GM23248 (cell line): ENCODE data around the gene ARHGEF10L.
"Not testable (repeated sequence)": the region's sequence is repeated elsewhere in the genome, so short reads cannot be mapped to it uniquely, and the experiment has no call there.

Experiments
- EZH2 ChIP-seq: fragments of 200-600 bp; sonication (generic); IDR thresholded peaks from 2 replicates; pipeline ENCODE4 v1.6.1; 2018; ENCODE audit warnings: antibody characterized with exemption, mild to moderate bottlenecking; ENCODE audit not compliant: insufficient read depth, poor library complexity, severe bottlenecking
- EZH2phosphoT487 ChIP-seq: fragments of 200-600 bp; sonication (generic); IDR thresholded peaks from 2 replicates; pipeline ENCODE4 v1.6.1; 2018; ENCODE audit warnings: antibody characterized with exemption, moderate library complexity, mild to moderate bottlenecking, low read depth; ENCODE audit not compliant: insufficient read depth

DNA sequence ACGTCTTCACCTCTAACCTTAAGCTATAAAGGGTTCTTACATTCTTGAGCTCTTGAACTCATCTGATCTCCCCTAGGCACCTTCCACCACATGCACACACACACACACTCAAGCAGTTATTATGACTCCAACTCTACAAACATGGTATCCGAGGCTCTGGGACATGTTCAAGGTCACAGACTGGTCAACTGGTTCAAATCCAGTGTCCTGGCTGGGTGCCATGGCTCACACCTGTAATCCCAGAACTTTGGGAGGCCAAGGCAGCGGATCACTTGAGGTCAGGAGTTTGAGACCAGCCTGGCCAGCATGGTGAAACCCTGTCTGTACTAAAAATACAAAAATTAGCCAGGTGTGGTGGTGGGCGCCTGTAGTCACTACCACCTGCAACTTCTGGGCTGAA, 32.3 kb upstream of the ARHGEF10L start:
- TF ChIP-seq EZH2, EZH2phosphoT487: not testable (repeated sequence)
